ENCODE data around the gene CALD1.

CALD1 gene

DNA sequence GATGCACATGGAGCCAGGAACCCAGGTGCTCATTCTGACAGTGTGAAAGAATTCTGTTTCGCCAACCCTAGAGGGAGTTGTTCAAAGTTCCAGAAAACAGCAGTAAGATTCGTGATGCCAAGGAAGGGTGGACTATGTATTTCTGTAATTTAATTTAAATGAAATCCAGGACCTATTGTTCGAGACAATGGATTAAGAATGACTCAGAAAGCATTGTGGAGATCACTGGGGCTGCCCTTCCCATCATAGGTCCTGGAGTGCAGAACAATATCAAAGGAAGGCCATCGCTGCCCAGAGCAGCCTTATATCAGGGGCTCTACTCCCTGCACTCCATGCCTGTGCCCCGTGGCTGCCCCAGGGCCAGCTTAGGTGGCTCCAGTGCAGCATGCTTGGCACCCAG, 32.1 kb upstream of the CALD1 start:
- DNase-seq (ENCODE audit: low read depth, low spot score): no peak
- in situ Hi-C loops (cut with HindIII; ENCODE audit: low sequenced_read_pairs): no loop called here
- TF ChIP-seq, protein P1, sequence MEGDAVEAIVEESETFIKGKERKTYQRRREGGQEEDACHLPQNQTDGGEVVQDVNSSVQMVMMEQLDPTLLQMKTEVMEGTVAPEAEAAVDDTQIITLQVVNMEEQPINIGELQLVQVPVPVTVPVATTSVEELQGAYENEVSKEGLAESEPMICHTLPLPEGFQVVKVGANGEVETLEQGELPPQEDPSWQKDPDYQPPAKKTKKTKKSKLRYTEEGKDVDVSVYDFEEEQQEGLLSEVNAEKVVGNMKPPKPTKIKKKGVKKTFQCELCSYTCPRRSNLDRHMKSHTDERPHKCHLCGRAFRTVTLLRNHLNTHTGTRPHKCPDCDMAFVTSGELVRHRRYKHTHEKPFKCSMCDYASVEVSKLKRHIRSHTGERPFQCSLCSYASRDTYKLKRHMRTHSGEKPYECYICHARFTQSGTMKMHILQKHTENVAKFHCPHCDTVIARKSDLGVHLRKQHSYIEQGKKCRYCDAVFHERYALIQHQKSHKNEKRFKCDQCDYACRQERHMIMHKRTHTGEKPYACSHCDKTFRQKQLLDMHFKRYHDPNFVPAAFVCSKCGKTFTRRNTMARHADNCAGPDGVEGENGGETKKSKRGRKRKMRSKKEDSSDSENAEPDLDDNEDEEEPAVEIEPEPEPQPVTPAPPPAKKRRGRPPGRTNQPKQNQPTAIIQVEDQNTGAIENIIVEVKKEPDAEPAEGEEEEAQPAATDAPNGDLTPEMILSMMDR (IDR thresholded peaks at IDR 0.05; ENCODE audit: low read depth, low read length): no peak
- H3K4me3 ChIP-seq (ENCODE audit: low read depth, low read length): no peak overlapping the region

DNA sequence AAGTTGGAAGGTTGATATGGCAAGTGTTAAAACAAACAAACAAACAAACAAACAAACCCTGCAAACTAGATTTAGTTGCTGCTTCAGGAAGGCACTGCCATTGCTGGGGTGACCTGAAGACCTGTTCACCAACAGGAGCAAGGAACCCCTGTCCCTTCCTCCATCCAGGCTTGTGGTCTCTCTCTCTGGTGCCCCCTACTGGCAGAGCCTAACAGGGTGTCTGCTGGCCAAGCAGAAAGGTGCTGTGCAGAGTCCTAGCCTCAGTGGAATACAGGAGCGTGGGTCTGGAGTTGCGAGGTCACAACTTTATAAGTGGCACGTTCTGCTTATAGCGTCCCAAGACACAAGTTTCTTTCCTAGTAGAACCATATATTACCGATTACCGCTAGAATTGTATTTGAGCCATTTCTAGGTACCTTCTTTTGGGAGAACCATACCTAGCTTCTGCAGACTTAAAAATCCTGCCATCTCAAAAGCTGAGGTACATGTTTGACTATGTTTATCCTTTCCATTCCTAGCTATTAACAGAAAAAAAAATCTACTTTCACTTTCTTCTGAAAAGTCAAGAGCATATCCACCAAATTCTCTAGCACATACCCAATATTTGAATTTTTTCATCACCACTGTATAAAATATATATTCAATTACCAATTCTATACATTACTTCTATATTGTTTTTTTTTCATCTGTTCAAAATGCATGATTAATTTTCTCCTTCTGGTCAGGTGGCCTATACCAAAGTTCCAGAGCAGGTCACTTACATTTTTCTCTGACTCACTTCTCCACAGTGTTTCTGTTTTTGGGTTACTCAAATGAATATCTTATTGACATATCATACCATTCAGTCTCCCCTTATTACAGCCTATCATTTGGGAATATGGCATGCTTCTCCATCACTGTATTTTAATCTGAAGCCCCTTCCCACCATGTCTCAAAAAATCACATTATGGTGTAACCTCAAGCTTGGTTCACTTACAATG, 29.1 kb upstream of the CALD1 start:
- in situ Hi-C loops (cut with HindIII; ENCODE audit: low sequenced_read_pairs): no loop called here
- TF ChIP-seq, protein P1 (IDR thresholded peaks at IDR 0.05; ENCODE audit: low read depth, low read length): peak; percentile 75

DNA sequence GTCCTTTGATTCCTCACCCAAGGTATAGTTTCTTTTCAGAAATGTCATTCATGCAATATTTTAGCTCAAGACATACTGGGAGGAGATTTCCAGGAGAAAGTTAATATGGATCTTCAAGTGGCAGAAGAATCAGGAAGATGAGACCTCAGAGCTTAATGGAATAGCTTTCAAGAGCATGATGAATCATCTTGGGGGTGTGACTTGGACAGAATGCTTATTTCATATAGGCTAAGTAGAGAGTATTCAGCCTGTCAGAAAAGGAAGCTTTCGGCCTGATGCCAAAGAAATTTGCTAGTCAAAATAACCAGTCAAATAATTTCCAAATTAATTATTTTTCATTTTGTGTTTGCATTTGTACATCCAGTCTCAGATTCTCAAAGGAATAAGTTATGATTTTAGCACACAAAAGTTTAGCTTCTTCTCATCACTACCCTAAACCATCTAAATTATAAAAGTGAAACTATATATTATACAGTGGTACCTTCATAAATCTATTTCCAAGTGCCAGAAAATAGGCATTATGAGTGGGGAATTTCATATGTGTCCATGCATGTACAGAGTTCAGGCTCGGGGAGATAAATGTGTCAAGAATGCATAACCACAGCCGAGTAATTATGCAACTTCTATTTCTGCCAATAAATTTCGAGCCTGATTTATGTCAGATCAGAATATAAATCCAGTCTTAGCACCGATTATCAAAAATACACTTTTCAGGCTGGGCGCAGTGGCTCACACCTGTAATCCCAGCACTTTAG, 27.3 kb upstream of the CALD1 start:
- in situ Hi-C loops (cut with HindIII; ENCODE audit: low sequenced_read_pairs): no loop called here
- TF ChIP-seq, protein P1 (IDR thresholded peaks at IDR 0.05; ENCODE audit: low read depth, low read length): no peak
- peak; percentile 48 for DNase-seq (ENCODE audit: low read depth, low spot score)
- no peak overlapping the region for H3K4me3 ChIP-seq (ENCODE audit: low read depth, low read length)

More for the DNA sequence above, 29.1 kb upstream of the CALD1 start:
- H3K4me3 ChIP-seq (ENCODE audit: low read depth, low read length): no peak overlapping the region
- no peak for DNase-seq (ENCODE audit: low read depth, low spot score)

DNA sequence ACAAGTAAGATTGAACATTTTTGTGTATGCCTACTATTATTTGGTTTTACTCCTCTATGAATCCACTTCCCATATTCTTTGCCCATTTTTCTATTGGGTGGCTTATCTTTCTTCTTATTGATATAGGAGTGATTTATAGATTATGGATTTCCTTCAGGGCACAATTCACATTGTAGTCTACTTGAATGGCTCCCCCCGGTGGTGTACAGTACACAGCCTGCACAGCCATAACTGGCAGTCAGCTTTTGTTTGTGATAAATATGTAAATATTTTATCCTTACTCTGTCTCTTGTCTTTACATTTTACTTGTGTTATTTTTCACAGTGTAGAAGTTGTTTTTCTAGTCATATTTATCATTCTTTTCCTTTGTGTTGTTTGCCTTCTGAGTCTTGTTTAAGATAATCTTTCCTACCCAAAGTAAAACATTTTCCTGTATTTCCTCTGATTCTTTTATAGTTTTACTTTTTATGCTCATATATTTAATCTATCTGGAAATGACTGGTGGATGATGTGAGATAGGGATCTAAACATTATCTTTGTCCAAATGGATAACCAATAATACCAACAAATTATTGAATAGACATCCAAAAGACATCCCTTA, 23.9 kb upstream of the CALD1 start:
- in situ Hi-C loops (cut with HindIII; ENCODE audit: low sequenced_read_pairs): no loop called here
- TF ChIP-seq, protein P1 (IDR thresholded peaks at IDR 0.05; ENCODE audit: low read depth, low read length): peak; percentile 86
- H3K4me3 ChIP-seq (ENCODE audit: low read depth, low read length): no peak overlapping the region
- DNase-seq (ENCODE audit: low read depth, low spot score): peak; percentile 56

DNA sequence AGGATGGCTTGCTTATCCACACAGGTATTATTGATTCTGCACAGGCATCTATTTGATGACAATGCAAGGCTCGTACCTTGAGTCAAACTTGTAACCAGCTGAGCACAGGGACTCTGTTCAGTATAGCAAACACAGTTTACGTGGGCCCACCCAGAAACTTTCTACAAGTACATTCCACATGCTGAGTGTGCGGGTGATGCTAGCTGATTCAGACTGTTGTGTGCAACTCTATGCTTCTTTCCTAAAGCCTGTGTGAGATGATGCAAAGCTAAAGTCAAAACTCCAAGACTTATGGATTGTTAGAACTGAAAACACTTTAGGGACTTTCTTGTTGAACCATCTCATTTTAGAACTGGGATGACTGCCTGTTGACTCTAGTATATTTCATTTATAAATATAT, 21.5 kb upstream of the CALD1 start:
- no peak for DNase-seq (ENCODE audit: low read depth, low spot score)
- TF ChIP-seq, protein P1 (IDR thresholded peaks at IDR 0.05; ENCODE audit: low read depth, low read length): no peak
- H3K4me3 ChIP-seq (ENCODE audit: low read depth, low read length): no peak overlapping the region
- in situ Hi-C loops (cut with HindIII; ENCODE audit: low sequenced_read_pairs): no loop called here

DNA sequence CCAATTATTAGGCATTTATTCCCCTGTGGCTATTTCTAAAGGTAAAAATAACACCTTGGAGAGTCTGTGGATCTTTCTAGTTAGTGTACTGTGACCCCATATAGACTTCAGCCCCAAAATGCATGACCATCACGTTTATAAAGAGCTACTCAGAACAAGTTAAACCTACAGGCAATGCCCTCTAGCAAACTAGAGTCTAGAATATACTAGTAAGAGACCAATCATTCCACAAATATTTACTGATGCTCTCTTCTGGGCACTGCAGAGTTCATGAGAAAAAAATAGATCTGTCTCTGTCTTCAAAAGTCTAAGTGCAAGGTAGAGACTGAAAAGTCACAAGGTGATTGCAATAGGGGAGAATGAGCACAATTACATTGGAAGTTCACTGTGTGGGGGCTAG, 20.5 kb upstream of the CALD1 start:
- in situ Hi-C loops (cut with HindIII; ENCODE audit: low sequenced_read_pairs): no loop called here
- TF ChIP-seq, protein P1 (IDR thresholded peaks at IDR 0.05; ENCODE audit: low read depth, low read length): no peak
- DNase-seq (ENCODE audit: low read depth, low spot score): no peak
- H3K4me3 ChIP-seq (ENCODE audit: low read depth, low read length): no peak overlapping the region

Data from astrocyte of the spinal cord (primary cell).